ENCODE results near the gene PHB1.
"Not testable (repeated sequence)": the region's sequence is repeated elsewhere in the genome, so short reads cannot be mapped to it uniquely, and the experiment has no call there.

The PHB1 gene

GRCh38 chr17:49373115-49373514 is 41.6 kb downstream of the PHB1 start:
- no peak for DNase-seq

GRCh38 chr17:49372425-49372824 is 42.3 kb downstream of the PHB1 start:
- DNase-seq = no peak

- no peak for DNase-seq
Measured at GRCh38 chr17:49370971-49371834, 43.5 kb downstream of the PHB1 start.

GRCh38 chr17:49369760-49370159 is 44.9 kb downstream of the PHB1 start:
- no peak for DNase-seq

- DNase-seq = no peak
Measured at GRCh38 chr17:49369089-49369488, 45.6 kb downstream of the PHB1 start.

- DNase-seq = peak; percentile 5
Measured at GRCh38 chr17:49365667-49366066, 49.0 kb downstream of the PHB1 start.

GRCh38 chr17:49365126-49365525 is 49.6 kb downstream of the PHB1 start:
- DNase-seq = not testable (repeated sequence)

- DNase-seq = no peak
Measured at GRCh38 chr17:49364119-49364518, 50.6 kb downstream of the PHB1 start.

- DNase-seq = no peak
Measured at GRCh38 chr17:49363251-49363650, 51.4 kb downstream of the PHB1 start.

- DNase-seq = no peak
Measured at GRCh38 chr17:49362723-49363117, 52.0 kb downstream of the PHB1 start.

- DNase-seq = peak; percentile 89
Measured at GRCh38 chr17:49361902-49362722, 52.6 kb downstream of the PHB1 start, which contains the start of gene ZNF652. Gene ZNF652, minus strand, starts transcription at chr17:49362250. Its CDS starts 44,525 bp downstream, at chr17:49317725.

- DNase-seq = no peak
Measured at GRCh38 chr17:49361129-49361901, 53.4 kb downstream of the PHB1 start.

GRCh38 chr17:49360796-49361128 is 53.9 kb downstream of the PHB1 start:
- peak; percentile 3 for DNase-seq

- no peak for DNase-seq
Measured at GRCh38 chr17:49359990-49360795, 54.5 kb downstream of the PHB1 start.

- no peak for DNase-seq
Measured at GRCh38 chr17:49358641-49359247, 55.9 kb downstream of the PHB1 start.

GRCh38 chr17:49357516-49357915 is 57.2 kb downstream of the PHB1 start:
- no peak for DNase-seq

GRCh38 chr17:49356320-49356719 is 58.4 kb downstream of the PHB1 start:
- DNase-seq = no peak

Data from SHP77 treated with DMSO at 0.1 percent for 48 hours (cell line).